Activated T-cell treated with anti-CD3 and anti-CD28 coated beads, Interleukin-2, amount 50 U/mL, for 48 hours (primary cell): ENCODE data around the gene DNAH8.

Experiments
- DNase-seq, 2 experiments: peaks; one replicate each; pipeline ENCODE4 v3.0.0-alpha.2; 2020

Gene DNAH8

DNA sequence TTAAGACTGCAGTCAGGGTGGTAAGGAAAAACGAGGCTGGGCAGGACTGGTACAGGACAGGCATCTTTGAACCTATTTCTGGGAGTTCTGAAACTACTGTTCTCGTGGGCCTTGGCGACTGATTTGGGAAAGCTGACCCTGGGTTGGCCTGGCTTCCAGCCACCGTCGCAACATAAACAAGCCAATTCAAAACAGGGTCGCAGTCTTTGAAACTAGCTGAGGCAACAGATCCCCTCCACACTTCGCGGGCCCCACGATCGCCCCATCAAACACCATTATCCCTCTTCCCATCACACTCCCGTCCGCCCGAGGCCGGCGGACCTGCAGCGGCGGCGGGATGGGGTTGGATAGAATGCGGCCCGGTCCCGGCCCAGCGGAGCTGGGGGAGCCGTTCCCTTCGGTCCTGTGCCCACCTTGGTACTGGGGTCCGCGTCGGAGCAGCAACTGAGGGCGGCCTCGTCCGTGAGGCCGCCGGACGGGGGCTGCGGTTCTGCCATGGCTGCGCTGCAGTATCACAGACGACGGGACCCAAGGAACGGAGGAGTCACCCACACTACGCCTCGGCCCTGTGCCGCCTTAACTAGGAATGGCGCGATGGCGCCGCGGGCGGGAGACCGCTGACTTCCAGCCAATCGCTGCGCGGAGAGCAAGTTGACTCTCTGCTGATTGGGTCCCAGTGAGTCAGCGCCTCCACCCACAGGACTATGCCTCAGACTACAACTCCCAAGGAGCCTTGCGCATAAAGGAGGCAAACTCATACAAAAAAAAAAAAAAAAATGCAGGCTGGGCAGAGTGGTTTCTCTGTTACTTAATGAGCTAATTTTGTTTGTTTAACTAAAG lies 12.3 kb upstream of the DNAH8 start, which contains the start of gene GLO1:
Gene GLO1 (minus strand): TSS at position 588 of the 840 bp plus-strand sequence. CDS start 91 bp downstream, at position 497.
- DNase-seq = peak; percentile 97

DNA sequence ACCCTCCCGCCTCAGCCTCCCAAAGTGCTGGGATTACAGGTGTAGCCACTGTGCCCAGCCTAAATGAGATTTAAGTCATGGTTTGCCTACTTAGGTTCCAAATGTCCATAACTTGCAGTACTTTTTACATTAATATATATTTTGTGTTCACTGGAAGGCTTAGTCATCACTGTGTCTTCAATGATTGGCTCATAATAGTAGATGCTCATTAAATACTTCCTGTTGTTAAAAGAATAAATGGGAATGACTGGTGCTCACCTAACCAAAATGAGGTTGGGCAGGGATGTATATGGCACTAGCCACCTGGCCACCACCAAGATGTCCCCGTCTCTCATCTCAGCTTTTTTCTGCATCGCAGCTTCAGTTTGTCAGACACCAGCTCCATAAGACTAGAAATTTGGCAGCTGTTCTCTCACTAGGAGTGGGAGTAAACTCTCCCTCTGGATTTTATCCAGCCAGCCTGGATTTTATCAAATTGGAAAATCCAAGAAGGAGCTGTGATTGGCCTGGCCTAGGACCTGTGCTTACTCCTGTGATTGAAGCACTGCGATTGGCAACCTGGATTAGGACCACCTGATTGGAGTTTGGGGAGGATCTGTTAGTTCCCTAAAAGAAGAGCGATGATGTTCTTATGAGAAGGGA lies 11.0 kb upstream of the DNAH8 start:
- no peak for DNase-seq

DNA sequence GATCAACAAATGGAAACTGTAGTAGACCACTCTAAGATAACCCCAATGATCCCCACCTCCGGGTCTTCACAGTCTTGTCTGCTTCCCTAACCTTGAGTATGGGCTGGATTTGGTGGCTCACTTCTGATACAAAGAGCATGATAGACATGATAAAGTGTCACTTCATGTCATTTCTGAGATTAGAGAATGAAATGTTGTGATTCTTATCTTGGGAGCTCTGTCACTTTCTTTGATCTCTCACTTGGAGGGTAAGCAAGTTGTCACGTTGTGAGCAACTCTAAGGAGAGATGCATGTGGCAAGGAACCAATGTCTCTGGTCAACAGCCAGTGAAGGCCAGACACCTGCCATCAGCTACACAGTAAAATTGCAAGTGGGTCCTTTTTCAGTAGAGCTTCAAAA lies 9.2 kb upstream of the DNAH8 start:
- DNase-seq = no peak

DNA sequence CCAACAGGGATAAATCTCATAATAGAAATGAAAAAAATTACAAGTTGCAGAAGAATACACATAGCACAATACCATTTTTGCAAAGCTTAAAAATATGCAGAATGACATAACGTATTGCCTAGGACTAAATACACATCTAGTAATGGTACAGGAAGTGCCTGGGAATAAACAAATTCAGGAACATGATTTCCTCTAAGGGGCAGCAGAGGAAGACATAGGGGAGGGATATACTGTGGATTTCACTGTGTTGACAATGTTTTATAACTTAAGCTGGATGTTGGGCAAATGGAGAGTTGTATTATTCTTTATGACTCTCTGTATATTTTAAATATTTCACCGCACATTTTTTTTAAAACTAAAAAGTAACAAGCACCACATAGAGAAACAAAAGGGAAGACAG lies 6.6 kb upstream of the DNAH8 start:
- no peak for DNase-seq

DNA sequence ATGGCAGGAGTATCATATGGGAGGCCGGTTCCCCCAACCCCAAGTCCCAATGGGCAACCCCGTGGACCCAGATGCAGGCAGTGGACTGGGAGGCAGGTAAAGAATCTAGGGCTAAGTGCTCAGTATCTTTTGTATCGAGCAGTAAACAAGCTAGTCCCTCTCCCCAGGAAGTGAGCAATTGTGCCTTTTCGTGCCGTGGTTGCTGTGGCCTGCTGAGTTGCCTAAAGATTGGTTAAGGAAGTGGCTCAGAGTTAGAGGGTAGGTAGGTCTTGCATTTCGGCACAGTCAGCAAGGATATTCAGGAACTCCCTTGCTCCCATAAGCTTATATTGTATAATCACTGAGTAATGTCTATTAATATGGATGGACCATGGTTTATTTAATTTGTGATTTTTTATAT lies 1.3 kb upstream of the DNAH8 start:
- peak; percentile 72 to 75 for DNase-seq

DNA sequence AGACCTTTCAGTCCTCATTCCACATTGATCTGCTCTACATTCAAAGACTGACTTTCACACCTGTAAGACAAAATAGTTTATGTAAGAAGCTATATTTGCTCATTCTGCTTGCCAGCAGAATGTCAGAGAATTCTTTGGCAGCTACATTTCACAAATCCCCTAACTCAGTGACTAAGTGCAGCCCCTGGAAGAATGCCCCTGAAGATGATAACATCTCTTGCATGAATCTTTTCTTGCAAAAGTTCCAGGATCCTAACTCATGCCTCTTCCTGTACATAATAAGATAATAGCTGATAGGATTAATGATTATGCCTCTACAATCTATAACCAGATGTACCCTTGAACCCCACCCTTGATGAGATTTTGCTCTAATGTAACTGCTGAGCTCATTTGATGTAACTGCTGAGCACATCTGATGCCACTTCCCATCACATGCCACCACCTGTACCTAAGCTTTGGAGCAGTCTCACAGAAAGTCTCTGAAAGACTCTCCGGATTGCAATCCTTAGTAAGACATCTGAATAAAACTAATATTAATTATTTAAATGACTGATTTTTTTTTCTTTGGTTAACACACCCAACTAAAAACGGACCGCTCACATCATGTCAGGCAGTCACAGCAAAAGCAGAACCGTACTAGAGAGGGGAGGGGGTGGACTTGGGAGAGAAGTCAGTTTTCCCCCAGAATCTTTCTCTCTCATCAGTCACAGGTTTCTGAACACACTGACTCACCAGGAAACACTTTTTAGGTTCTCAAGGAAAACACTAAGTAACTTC lies 684 bp upstream of the DNAH8 start:
- DNase-seq = no peak

DNA sequence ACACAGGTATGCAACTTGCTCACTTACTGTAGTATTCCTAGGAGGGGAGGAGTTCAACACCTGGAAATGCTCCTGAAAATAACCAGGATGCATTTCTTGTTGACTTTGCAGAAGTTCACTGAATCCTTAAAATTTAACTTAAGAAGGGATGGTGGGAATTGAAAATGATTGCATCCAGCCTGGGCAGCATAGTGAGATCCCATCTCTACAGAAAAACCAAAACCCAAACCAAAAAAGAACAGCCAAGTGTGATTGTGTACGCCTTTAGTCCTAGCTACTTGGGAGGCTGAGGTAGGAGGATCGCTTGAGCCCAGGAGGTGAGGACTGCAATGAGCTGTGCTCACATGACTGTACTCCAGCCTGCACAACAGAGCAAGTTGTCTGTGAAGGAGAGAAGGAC lies 1.7 kb downstream of the DNAH8 start:
- no peak for DNase-seq

DNA sequence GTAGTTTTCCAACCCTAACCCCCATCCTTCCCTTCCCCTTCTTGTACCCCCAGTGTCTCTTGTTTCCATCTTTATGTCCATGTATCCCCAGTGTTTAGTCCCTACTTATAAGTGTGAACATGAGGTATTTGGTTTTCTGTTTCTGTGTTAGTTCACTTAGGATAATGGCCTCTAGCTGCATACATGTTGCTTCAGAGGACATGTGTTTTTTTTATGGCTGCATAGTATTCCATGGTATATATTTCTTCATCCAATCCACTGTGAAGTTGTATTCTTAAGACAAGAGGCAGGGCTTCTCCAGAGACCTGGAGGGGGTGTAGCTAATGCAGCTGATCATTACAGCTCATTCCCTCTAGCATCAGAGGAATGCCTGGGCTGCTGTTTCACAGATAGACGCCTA lies 4.2 kb downstream of the DNAH8 start:
- no peak for DNase-seq

DNA sequence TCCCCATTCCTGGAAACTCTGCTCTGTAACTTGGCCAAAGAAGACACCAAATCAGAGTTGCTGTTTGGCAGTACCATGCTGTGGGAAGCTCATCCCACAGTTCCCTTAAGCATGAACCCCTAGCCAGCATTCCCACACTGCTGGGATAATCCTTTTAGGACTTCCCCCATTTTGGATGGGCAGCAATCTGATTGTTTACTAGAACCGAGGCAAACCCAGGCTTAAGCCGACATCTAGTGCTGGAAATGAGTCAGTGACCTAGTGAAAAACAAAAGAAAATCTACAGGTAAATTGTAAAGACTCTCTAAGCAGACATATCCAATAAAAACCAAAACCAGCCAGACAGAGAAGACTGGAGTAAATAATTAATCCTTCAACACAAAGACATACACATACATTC lies 5.2 kb downstream of the DNAH8 start:
- DNase-seq = no peak

DNA sequence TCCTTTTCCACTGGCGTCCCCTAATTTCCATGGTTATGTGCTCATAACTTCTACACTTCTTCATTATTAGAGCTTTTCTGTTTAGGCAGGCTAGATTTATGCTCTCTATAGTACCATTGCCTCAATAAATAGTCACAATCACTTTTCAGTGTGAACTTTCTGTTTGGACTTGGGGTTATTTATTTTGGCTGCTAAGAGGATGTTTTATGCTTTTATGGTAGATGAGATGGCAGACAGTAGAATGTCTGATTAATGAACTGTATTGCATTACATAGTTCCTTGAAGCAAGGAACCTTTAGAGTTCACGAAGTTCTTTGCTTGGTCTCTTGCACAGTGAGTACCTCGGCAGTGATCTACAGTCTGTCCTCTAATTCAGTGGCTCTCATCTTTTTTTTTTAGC lies 6.9 kb downstream of the DNAH8 start:
- no peak for DNase-seq

DNA sequence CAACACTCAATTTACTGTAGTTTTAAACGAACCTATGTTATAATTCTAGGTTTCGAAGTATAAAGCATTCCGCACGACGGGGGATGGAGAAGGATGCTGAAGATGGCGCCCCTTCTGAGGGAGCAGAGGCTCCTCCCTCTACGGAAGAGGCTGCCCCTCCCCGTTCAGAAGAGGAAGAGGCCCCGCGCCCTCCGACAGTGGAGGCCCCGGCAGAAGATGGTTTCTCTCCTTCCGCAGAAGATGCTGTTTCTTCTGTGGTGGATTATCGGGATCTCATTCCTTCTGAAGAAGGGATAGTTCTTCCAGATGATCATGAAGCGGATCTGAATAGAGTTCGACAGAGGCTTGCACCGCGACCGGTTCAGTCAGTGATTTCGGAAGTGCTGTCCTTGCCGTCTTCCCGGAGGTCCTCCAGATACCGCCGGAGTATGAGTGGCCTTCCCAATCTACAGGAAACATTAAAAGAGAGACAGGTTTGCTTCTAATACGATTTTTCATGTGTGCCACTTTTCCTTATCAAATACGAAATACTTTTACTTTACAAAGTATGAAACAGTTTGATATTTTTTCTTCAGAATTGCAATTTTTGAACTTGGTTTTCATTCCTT lies 7.7 kb downstream of the DNAH8 start:
- no peak for DNase-seq

DNA sequence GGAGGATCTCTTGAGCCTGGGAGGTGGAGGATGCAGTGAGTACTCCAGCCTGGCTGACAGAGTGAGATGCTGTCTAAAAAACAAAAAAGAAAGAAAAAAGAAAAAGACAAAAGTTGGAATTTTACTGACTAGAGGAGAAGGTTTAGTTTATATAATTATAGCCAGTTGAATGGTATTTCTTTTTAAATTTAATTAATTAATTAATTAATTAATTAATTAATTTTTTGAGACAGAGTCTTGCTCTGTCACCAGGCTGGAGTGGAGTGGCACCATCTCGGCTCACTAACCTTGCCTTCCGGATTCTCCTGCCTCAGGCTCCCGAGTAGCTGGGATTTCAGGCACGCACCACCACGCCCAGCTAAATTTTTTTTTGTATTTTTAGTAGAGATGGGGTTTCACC lies 8.7 kb downstream of the DNAH8 start:
- no peak for DNase-seq

DNA sequence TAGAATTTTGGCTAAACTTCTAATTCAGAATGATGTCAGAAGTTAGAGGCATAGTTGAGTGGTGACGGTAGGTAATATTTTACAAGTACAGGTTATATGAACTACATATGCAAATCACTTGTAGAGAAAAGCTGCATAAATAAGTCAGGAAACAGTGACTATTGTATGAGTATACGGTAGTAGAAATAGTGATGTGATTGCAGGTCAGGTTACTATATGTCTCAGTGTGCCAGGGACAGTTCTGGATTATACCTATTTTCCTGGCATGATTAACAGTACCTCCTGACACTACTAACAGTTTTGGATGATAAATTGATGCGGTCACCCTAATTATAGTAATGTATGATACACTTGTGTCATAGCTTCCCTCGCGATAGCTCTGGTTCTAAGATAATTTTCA lies 9.2 kb downstream of the DNAH8 start:
- DNase-seq = no peak

DNA sequence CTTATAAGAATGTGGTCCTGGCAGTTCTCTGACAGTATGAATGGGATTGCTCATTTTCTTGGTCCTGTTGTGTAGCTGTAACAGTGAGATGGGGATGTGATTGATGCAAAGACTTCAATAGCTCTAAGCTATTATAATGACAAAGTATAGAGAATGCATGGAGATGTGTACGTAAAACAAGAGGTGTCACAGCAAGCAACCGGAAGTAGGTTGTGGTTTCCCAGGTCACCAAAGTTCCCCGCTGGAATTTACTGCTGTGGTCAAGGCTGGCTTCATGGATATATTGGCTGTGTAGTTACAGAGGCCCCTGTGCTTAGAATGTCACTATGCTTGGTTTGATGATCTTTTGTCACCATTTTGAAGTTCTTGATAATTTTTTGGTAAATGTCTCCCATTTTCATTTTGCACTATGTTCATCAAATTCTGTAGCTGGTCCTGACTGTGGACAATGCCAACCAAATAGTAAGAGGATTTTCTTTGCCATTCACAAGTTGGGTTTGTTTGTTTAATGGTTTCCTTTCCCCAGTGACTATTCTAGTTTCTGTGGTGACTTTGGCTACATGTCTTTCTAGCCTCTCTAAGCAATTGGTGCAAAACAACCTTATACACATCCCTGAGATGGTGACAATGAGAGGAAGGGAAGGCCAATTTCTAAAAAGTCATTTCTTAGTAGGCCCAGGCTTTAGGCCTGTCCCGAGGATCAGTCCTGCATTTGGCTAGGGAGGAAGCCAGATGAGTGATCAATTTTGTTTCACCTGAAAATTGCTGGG lies 10.5 kb downstream of the DNAH8 start:
- no peak for DNase-seq

DNA sequence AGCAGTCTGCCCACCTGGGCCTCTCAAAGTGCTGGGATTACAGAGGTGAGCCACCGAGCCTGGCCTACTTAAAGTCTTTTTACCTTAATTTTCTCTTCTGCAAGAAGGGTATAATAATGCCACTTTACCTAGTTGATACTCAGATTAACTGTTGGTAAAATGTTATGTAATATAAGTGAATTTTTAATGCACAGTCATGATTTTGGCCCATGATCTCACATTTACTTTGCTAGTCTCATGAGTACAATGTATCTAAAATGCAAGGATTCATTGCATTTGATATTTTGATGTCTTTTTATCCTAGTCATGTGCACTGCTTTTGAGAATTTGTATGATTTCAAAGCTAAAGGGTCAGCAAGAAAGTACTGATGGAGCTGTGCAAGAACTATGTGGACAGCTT lies 13.1 kb downstream of the DNAH8 start:
- DNase-seq = no peak

DNA sequence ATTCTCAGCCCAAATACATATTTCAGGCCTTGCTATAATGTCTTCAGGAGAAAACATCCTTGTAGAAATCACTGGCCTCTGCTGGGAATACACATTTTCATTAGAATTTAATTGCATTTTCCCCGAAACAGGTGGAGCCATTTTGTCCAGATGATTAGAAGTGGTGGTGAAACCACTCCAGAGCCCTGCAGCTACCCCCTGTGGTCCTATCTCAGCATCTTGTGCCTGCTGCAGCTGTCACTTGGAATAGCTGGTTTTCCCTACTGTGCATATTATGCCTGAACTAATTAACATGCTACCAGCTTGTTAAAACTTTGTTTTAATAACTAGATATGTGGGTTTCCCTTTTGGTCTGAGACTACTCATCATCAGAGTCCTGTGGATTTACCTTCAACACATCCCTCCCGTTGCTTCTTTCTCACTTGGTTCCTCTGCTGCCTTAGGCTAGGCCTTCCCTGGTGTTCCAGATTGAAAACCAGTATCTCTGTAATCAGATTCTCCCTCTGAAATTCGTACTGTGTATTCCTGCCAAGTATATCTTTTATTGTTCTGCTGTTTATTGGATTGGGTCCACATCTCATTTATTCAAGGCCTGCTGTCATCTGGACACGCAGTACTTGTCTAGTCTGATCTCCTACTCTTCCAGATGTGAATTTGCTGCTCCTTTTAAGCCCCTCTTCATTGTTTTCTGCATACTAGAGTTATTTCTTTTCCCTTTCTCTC lies 15.2 kb downstream of the DNAH8 start:
- DNase-seq = no peak

DNA sequence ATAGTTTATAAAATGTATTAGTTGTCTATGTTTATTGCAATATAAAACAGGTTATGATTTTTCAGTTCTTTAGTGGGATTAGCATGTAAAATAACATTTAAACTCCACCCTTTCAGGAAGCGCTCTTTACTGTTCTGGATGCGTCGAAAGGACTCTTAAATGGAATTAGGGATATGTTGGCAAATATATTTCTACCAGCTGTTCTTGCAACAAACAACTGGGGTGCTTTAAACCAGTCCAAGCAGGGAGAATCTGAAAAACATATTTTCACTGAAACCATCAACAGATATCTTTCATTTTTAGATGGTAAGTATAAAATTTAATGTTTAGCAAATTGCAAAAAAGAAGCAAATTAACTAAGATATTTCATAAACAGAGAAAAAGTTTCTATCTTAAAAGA lies 21.8 kb downstream of the DNAH8 start:
- no peak for DNase-seq

DNA sequence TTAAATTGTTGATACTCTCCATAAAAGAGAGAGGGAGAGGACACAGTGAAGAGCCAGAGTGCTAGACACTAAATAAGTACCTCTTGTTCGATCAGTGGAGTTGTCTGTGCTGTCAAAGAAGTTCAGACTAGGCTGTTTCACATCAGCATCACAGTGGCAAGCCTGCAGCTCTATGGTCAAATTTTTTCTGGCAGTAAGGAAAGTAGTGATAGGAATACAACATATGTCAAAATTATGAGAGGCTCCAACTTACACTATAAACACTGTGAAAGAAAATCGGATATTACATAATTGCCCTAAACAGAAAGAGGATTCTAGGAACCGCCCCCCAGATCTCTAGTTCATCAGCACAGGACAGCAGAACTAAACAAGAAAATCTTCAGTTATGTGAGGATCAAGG lies 23.1 kb downstream of the DNAH8 start:
- DNase-seq = no peak

DNA sequence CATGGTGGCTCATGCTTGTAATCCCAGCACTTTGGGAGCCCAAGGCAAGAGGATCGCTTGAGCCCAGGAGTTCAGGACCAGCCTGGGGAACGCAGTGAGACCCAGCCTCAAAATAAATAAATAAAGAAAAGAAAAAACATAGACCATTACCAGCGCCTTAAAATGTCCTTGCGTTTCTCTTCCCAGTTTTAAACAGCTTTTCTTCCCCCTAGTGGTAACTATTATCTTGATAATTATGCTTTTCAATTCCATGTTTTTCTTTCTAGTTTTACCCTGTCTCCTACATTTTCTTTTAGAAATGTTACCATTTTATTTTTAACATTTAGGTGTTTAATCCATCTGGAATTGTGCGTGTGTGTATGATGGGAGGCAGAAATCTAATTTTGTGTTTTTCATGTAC lies 24.4 kb downstream of the DNAH8 start:
- DNase-seq = no peak

DNA sequence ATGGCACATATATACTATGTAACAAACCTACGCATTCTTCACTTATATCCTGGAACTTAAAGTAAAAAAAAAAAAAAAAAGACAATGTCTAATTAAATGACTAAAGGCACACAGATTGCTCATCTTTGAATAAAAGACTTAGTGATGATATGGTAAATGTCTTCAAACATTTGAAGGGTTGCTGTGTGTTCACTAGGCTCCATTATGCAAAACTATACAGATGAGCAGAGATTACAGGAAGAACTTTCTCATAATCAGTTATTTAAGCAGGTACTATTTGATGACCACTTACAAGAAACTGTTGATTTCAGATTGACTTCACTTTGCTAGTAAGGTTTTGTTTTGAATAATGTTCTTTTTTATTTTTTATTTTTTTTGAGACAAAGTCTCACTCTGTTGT lies 34.4 kb downstream of the DNAH8 start:
- DNase-seq = no peak

DNA sequence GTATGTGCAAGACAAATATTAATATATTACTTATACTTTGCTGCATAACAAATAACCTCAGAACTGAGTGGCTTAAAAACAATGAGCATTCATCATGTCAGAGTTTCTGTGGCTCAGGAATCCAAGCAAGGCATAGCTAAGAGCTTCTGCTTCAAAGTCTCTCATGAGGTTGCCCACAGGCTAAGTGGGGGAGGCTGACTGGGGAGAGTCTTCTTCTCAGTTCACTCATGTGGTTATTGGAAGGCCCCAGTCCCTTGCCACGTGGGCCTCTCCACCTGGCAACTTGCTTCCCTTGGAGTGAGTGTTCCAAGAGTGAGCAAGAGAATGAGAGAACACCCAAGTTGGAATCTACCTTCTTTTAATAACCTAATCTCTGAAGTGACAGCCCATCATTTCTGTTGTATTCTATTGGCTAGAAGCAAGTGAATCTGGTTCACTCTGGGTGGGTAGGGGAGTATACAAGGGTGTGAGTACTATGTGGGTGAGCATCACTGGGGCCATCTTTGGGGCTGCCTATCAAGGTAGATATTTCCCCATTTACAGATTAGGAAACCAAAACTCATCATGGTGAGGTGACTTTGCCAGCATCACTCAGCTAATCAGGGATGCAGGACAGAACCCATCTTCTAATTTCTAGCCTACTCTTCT lies 36.0 kb downstream of the DNAH8 start:
- peak; percentile 28 to 34 for DNase-seq
